Measurements from ENCODE around the gene PIEZO1. TPM values are rescaled to one million over a fixed set of nuclear protein-coding genes. Genes with fewer than 3 reads are reported as not detected.
A peak's percentile ranks its signal among the peaks of the same experiment; 100 is the strongest.

Gene PIEZO1
- total RNA-seq, 2 donors from 2014 or later: 156 to 202 TPM

DNA sequence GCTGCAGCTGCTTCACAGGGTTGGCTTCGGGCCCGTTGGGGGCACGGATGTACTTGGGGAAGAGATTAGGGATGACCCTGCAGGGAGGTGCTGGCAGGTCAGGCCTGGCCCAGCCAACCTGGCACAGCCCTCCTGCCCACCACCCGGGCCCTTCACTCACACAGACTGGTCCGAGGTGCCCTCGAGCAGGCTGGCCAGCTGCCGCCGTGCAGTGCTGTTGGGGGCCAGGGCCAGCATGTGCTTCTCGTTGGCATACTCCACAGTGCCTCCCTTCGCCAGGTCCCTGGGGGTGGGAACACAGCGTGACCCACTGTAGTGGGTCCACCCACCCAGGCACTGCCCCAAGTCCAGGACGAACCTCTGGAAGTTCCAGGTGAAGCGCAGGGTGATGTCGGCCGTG lies 68.8 kb downstream of the PIEZO1 start:
- TF ChIP-seq POLR2A (IDR thresholded peaks at IDR 0.05) (no peak), POLR2AphosphoS5 (IDR thresholded peaks at IDR 0.05) (no peak)
- TF ChIP-seq, protein P1, sequence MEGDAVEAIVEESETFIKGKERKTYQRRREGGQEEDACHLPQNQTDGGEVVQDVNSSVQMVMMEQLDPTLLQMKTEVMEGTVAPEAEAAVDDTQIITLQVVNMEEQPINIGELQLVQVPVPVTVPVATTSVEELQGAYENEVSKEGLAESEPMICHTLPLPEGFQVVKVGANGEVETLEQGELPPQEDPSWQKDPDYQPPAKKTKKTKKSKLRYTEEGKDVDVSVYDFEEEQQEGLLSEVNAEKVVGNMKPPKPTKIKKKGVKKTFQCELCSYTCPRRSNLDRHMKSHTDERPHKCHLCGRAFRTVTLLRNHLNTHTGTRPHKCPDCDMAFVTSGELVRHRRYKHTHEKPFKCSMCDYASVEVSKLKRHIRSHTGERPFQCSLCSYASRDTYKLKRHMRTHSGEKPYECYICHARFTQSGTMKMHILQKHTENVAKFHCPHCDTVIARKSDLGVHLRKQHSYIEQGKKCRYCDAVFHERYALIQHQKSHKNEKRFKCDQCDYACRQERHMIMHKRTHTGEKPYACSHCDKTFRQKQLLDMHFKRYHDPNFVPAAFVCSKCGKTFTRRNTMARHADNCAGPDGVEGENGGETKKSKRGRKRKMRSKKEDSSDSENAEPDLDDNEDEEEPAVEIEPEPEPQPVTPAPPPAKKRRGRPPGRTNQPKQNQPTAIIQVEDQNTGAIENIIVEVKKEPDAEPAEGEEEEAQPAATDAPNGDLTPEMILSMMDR (IDR thresholded peaks at IDR 0.05): no peak
- no peak overlapping the region for H3K27ac ChIP-seq
- intact Hi-C loops (cut with DNase I): no loop called here
- no peak overlapping the region for H3K4me3 ChIP-seq
- H3K4me1 ChIP-seq (replicated peaks): no peaks in the 10 kb centered on the region
- peaks cover 24 to 31% of the 10 kb centered on the region in 2 donors for H3K36me3 ChIP-seq
- no peaks in the 10 kb centered on the region for H3K9me3 ChIP-seq
- DNase-seq (ENCODE audit: low spot score): no peak
- WGBS: 86% methylated on average over 11 of the region's 15 CpGs
- no peaks in the 10 kb centered on the region for H3K27me3 ChIP-seq (replicated peaks; ENCODE audit: insufficient read depth)

DNA sequence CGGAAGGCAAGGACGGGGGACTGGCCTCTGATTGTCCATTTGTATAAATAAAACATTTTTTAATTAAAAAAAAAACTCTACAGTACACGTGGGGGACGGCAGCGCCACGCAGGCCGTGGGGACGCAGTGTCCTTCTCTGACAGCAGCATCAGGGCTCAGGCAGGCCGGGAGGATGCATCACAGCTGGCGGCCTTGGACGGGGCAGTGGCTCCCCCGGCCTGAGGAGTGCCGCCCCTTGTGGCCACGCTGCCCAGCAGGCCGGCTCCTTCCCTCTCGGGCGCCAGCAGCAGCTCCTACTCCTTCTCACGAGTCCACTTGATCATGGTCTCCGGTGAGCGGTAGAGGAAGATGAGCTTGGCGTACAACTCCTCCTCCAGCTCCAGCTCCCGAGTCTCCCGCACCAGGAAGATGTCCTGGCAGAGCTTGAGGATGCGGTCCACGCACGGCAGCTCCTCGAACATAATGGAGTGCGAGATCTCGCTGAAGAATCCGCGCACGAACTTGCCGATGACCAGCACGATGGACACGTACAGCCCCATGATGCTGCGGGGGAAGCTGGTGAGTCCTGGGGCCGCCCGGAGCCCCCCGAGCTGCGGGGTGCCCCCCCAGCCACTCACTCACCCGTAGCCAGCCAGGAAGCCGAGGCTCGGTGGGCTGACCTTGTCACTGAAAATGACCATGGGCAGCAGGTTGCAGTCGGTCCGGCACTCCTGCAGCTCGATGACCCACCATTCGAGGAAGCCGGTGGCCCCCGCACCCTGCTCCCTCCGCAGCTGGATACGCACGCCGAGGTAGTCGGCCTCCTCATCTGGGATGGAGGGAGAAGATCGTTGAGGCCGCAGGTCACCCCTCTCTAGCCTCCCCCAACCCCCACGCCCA lies 69.5 kb downstream of the PIEZO1 start:
- intact Hi-C loops (cut with DNase I): no loop called here
- Histone ChIP-seq H3K9me3 (no peaks in the 10 kb centered on the region), H3K27me3 (replicated peaks; ENCODE audit: insufficient read depth) (no peaks in the 10 kb centered on the region), H3K4me3 (no peak overlapping the region), H3K36me3 (peaks cover 19 to 30% of the 10 kb centered on the region in 2 donors), H3K4me1 (replicated peaks) (no peaks in the 10 kb centered on the region), H3K27ac (no peak overlapping the region)
- WGBS: 83% methylated on average over 48 of the region's 57 CpGs
- DNase-seq (ENCODE audit: low spot score): no peak
- TF ChIP-seq, protein P1 (IDR thresholded peaks at IDR 0.05): no peak
- peak; percentile 7 for TF ChIP-seq POLR2AphosphoS5 (IDR thresholded peaks at IDR 0.05)
- no peak for TF ChIP-seq POLR2A (IDR thresholded peaks at IDR 0.05)

- no peak overlapping the region for H3K4me3 ChIP-seq
- WGBS: 85% methylated on average over 42 of the region's 42 CpGs
- intact Hi-C loops (cut with DNase I): no loop called here
- H3K27ac ChIP-seq: no peak overlapping the region
- TF ChIP-seq, protein P1 (IDR thresholded peaks at IDR 0.05): no peak
- TF ChIP-seq POLR2A (IDR thresholded peaks at IDR 0.05) (no peak), POLR2AphosphoS5 (IDR thresholded peaks at IDR 0.05) (no peak)
- H3K9me3 ChIP-seq: no peaks in the 10 kb centered on the region
- H3K27me3 ChIP-seq (replicated peaks; ENCODE audit: insufficient read depth): no peaks in the 10 kb centered on the region
- no peak for DNase-seq (ENCODE audit: low spot score)
- H3K4me1 ChIP-seq (replicated peaks): no peaks in the 10 kb centered on the region
- peaks cover 11 to 30% of the 10 kb centered on the region in 2 donors for H3K36me3 ChIP-seq
Measured at GRCh38 chr16:88714420-88715302, 70.4 kb downstream of the PIEZO1 start.

DNA sequence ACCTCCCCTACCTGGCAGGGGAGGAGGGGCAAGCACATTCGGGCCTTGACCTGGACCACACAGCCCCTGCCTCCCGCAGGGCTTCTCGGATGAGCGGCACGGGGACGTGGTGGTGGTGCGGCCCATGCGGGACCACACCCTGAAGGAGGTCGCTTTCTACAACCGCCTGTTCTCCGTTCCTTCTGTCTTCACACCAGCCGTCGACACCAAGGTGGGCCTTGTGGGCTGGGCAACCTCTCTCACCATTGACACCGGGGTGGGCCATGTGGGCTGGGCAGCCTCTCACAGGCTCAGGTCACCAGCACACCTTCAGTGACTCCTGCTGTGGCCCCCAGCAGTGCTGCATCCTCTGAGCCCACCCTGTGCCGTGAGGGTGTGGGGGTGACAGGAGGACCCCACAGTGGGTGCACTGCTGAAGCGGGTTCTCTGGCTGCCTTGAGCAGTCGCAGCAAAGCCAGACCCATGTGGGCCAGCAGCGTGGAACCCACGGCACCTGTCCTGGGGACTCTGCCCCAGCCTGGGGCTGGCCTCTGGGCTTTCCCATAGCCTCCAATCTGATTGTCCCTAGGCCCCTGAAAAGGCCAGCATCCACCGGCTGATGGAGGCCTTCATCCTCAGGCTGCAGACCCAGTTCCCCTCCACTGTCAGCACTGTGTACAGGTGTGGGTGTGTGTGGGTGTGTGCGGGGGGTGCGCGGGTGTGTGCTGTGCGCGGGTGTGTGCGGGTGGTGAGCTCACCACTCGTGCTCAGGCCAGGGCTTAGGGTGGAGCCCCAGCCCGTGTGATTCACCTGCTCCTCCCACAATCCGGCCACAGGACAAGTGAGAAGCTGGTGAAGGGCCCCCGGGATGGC lies 71.2 kb downstream of the PIEZO1 start:
- no peak for DNase-seq (ENCODE audit: low spot score)
- TF ChIP-seq, protein P1 (IDR thresholded peaks at IDR 0.05): no peak
- TF ChIP-seq POLR2AphosphoS5 (IDR thresholded peaks at IDR 0.05) (no peak), POLR2A (IDR thresholded peaks at IDR 0.05) (no peak)
- Histone ChIP-seq H3K4me3 (no peak overlapping the region), H3K27me3 (replicated peaks; ENCODE audit: insufficient read depth) (no peaks in the 10 kb centered on the region), H3K4me1 (replicated peaks) (no peaks in the 10 kb centered on the region), H3K27ac (no peak overlapping the region), H3K36me3 (peaks cover 6 to 30% of the 10 kb centered on the region in 2 donors), H3K9me3 (no peaks in the 10 kb centered on the region)
- 88% methylated on average over 28 of the region's 30 CpGs for WGBS
- intact Hi-C loops (cut with DNase I): no loop called here
